ENCODE measurements around the gene NUDT9.
"Not testable (repeated sequence)": the region's sequence is repeated elsewhere in the genome, so short reads cannot be mapped to it uniquely, and the experiment has no call there.

Gene NUDT9

GRCh38 chr4:87410679-87411078 lies 11.7 kb upstream of the NUDT9 start:
- H3K4me1 ChIP-seq (ENCODE audit: insufficient read depth, insufficient read length): no peaks in the 10 kb centered on the region
- no peak for DNase-seq (ENCODE audit: low read depth, low spot score)
- no peaks in the 10 kb centered on the region for H3K9me3 ChIP-seq (ENCODE audit: insufficient read depth, low read length)
- H3K9ac ChIP-seq (ENCODE audit: insufficient read length, low read depth): no peak overlapping the region
- H3K27me3 ChIP-seq (ENCODE audit: insufficient read depth, insufficient read length): no peaks in the 10 kb centered on the region
- no peak overlapping the region for H3K4me3 ChIP-seq (ENCODE audit: insufficient read length, low read depth)
- TF ChIP-seq YY1 (IDR thresholded peaks at IDR 0.05; ENCODE audit: insufficient read depth, insufficient read length): no peak
- no peak for TF ChIP-seq ZNF274 (IDR thresholded peaks at IDR 0.05; ENCODE audit: low read depth, low read length)
- no peak for TF ChIP-seq SUZ12 (IDR thresholded peaks at IDR 0.05; ENCODE audit: extremely low read depth, insufficient read depth, insufficient read length)
- H3K36me3 ChIP-seq (ENCODE audit: insufficient read depth, insufficient read length, low read length): no peaks in the 10 kb centered on the region

- no peak for DNase-seq (ENCODE audit: low read depth, low spot score)
- no peaks in the 10 kb centered on the region for H3K36me3 ChIP-seq (ENCODE audit: insufficient read depth, insufficient read length, low read length)
- no peak for TF ChIP-seq YY1 (IDR thresholded peaks at IDR 0.05; ENCODE audit: insufficient read depth, insufficient read length)
- no peak for TF ChIP-seq SUZ12 (IDR thresholded peaks at IDR 0.05; ENCODE audit: extremely low read depth, insufficient read depth, insufficient read length)
- no peak for TF ChIP-seq ZNF274 (IDR thresholded peaks at IDR 0.05; ENCODE audit: low read depth, low read length)
- no peak overlapping the region for H3K4me3 ChIP-seq (ENCODE audit: insufficient read length, low read depth)
- no peaks in the 10 kb centered on the region for H3K4me1 ChIP-seq (ENCODE audit: insufficient read depth, insufficient read length)
- no peaks in the 10 kb centered on the region; the same call in 1 of the 2 replicates for H3K9me3 ChIP-seq (ENCODE audit: insufficient read depth, low read length)
- H3K27me3 ChIP-seq (ENCODE audit: insufficient read depth, insufficient read length): no peaks in the 10 kb centered on the region
- no peak overlapping the region for H3K9ac ChIP-seq (ENCODE audit: insufficient read length, low read depth)
These were observed 7.6 kb upstream of the NUDT9 start for GRCh38 chr4:87414816-87415215.

DNA sequence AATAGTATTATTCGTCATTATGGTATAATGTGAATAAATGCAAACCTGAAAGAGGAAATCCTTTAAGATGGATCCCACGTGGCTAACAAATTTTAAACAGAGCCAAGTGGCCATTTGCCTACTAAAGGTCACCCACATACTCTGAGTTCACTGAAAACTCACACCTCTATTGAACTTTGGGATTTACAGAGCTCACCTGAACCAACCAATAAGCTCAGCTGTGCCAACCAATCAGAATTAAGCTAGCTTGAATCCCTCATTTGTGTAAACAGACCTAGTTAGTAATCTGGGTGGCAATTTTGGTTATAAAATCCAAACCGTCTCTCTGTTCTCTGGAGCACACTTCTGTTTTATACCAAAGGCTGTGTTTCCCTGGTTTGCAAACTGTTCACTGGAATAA lies 5.4 kb upstream of the NUDT9 start:
- Histone ChIP-seq H3K36me3 (ENCODE audit: insufficient read depth, insufficient read length, low read length) (no peaks in the 10 kb centered on the region), H3K4me3 (ENCODE audit: insufficient read length, low read depth) (no peak overlapping the region), H3K9me3 (ENCODE audit: insufficient read depth, low read length) (no peaks in the 10 kb centered on the region; the same call in 1 of the 2 replicates), H3K27me3 (ENCODE audit: insufficient read depth, insufficient read length) (no peaks in the 10 kb centered on the region), H3K4me1 (ENCODE audit: insufficient read depth, insufficient read length) (no peaks in the 10 kb centered on the region), H3K9ac (ENCODE audit: insufficient read length, low read depth) (no peak overlapping the region)
- TF ChIP-seq ZNF274 (IDR thresholded peaks at IDR 0.05; ENCODE audit: low read depth, low read length): no peak
- DNase-seq (ENCODE audit: low read depth, low spot score): no peak

- not testable (repeated sequence) for H3K27me3 ChIP-seq (ENCODE audit: insufficient read depth, insufficient read length); H3K9me3 ChIP-seq (ENCODE audit: insufficient read depth, low read length)
These were observed 4.0 kb upstream of the NUDT9 start for GRCh38 chr4:87418410-87418809.

GRCh38 chr4:87419578-87420249 lies 2.7 kb upstream of the NUDT9 start:
- no peak for DNase-seq (ENCODE audit: low read depth, low spot score)
- H3K4me1 ChIP-seq (ENCODE audit: insufficient read depth, insufficient read length): no peaks in the 10 kb centered on the region
- TF ChIP-seq ZNF274 (IDR thresholded peaks at IDR 0.05; ENCODE audit: low read depth, low read length) (no peak), SUZ12 (IDR thresholded peaks at IDR 0.05; ENCODE audit: extremely low read depth, insufficient read depth, insufficient read length) (no peak), YY1 (IDR thresholded peaks at IDR 0.05; ENCODE audit: insufficient read depth, insufficient read length) (no peak)
- no peaks in the 10 kb centered on the region for H3K27me3 ChIP-seq (ENCODE audit: insufficient read depth, insufficient read length)
- no peak overlapping the region for H3K4me3 ChIP-seq (ENCODE audit: insufficient read length, low read depth)
- no peaks in the 10 kb centered on the region; the same call in 1 of the 2 replicates for H3K9me3 ChIP-seq (ENCODE audit: insufficient read depth, low read length)
- no peaks in the 10 kb centered on the region for H3K36me3 ChIP-seq (ENCODE audit: insufficient read depth, insufficient read length, low read length)
- no peak overlapping the region for H3K9ac ChIP-seq (ENCODE audit: insufficient read length, low read depth)

More at GRCh38 chr4:87418410-87418809, 4.0 kb upstream of the NUDT9 start:
- H3K4me3 ChIP-seq (ENCODE audit: insufficient read length, low read depth); H3K4me1 ChIP-seq (ENCODE audit: insufficient read depth, insufficient read length); DNase-seq (ENCODE audit: low read depth, low spot score); H3K9ac ChIP-seq (ENCODE audit: insufficient read length, low read depth); H3K36me3 ChIP-seq (ENCODE audit: insufficient read depth, insufficient read length, low read length): not testable (repeated sequence)

GRCh38 chr4:87420276-87420830 lies 2.0 kb upstream of the NUDT9 start:
- no peak for DNase-seq (ENCODE audit: low read depth, low spot score)

DNA sequence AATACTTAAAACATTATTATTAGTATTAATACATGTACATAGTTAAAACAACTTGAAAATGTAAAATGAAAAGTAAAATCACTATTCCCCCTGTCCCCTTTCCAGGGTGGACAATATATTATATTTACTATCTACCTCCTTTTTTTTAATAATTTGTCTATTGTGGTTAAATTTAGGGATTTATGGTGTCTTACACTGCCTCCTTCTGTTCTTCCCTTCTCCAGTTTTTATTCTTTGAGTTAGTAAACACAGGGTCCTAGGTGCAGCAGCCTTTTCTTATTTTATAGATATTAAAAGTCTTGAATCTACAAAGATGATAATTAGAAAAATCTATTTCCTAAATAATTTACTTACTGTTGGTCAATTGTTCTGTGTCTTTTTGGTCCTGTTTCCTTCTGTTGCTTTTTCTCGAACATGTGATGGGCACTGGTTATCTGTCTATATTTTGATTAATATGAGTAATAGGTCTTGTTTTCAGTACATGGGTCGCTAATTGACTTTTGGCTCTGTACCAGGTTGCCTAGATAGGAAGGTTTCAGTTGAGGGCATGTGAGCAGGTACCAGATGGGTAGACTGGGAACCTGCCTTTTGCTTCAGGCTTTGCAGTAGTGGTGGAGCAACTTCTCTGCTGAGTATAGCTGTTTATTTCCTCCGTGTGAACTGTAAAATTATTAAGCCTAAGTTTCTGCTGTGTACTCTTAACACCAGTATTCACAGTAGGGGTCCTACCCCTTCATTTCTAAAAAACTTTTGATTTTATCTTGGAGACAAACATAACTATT lies 1.1 kb downstream of the NUDT9 start:
- Histone ChIP-seq H3K9ac (ENCODE audit: insufficient read length, low read depth) (peak overlapping the region; percentile 89), H3K27me3 (ENCODE audit: insufficient read depth, insufficient read length) (no peaks in the 10 kb centered on the region), H3K4me3 (ENCODE audit: insufficient read length, low read depth) (peak overlapping the region; percentile 85), H3K36me3 (ENCODE audit: insufficient read depth, insufficient read length, low read length) (no peaks in the 10 kb centered on the region), H3K4me1 (ENCODE audit: insufficient read depth, insufficient read length) (no peaks in the 10 kb centered on the region), H3K9me3 (ENCODE audit: insufficient read depth, low read length) (no peaks in the 10 kb centered on the region; the same call in 1 of the 2 replicates)
- TF ChIP-seq SUZ12 (IDR thresholded peaks at IDR 0.05; ENCODE audit: extremely low read depth, insufficient read depth, insufficient read length): no peak
- no peak for TF ChIP-seq ZNF274 (IDR thresholded peaks at IDR 0.05; ENCODE audit: low read depth, low read length)
- DNase-seq (ENCODE audit: low read depth, low spot score): no peak

More at GRCh38 chr4:87420276-87420830, 2.0 kb upstream of the NUDT9 start:
- no peaks in the 10 kb centered on the region; the same call in 1 of the 2 replicates for H3K9me3 ChIP-seq (ENCODE audit: insufficient read depth, low read length)
- H3K4me1 ChIP-seq (ENCODE audit: insufficient read depth, insufficient read length): no peaks in the 10 kb centered on the region
- H3K36me3 ChIP-seq (ENCODE audit: insufficient read depth, insufficient read length, low read length): no peaks in the 10 kb centered on the region
- no peak for TF ChIP-seq ZNF274 (IDR thresholded peaks at IDR 0.05; ENCODE audit: low read depth, low read length)
- H3K27me3 ChIP-seq (ENCODE audit: insufficient read depth, insufficient read length): no peaks in the 10 kb centered on the region
- no peak overlapping the region for H3K9ac ChIP-seq (ENCODE audit: insufficient read length, low read depth)
- no peak overlapping the region for H3K4me3 ChIP-seq (ENCODE audit: insufficient read length, low read depth)

GRCh38 chr4:87424099-87424543 lies 1.7 kb downstream of the NUDT9 start:
- not testable (repeated sequence) for H3K9me3 ChIP-seq (ENCODE audit: insufficient read depth, low read length); H3K4me1 ChIP-seq (ENCODE audit: insufficient read depth, insufficient read length); H3K9ac ChIP-seq (ENCODE audit: insufficient read length, low read depth); H3K27me3 ChIP-seq (ENCODE audit: insufficient read depth, insufficient read length); H3K36me3 ChIP-seq (ENCODE audit: insufficient read depth, insufficient read length, low read length); DNase-seq (ENCODE audit: low read depth, low spot score)
- peak overlapping the region; percentile 29 for H3K4me3 ChIP-seq (ENCODE audit: insufficient read length, low read depth)

Measured in NT2/D1 (cell line).